Spleen (tissue), 11 donors: Measurements from ENCODE around the gene ELF5. TPM values are rescaled to one million over a fixed set of nuclear protein-coding genes. Genes with fewer than 3 reads are reported as not detected.

Experiments used
- DNase-seq: peaks from one replicate; pipeline ENCODE4 v3.0.0-alpha.2; 2020
- H3K27ac ChIP-seq, 8 donors: fragments of 200-600 bp; sonication (generic) in 7 of 8; 1 replicate in 4 of 8; 2 replicates in 4 of 8; pipeline versions ENCODE4 v1.5.0 to v1.8.0; 2016 to 2021; ENCODE audit warnings: inconsistent platforms in 4 of 8, mild to moderate bottlenecking in 4 of 8, moderate library complexity in 1 of 8
- H3K27me3 ChIP-seq, 7 donors: fragments of 200-600 bp; sonication (generic) in 6 of 7; replicated peaks in 1 of 7; 1 replicate in 4 of 7; 2 replicates in 3 of 7; pipeline versions ENCODE4 v1.5.0 to v1.8.0; 2016 to 2021; ENCODE audit warnings: inconsistent platforms in 3 of 7, mild to moderate bottlenecking in 1 of 7
- H3K36me3 ChIP-seq, 6 donors: fragments of 200-600 bp; sonication (generic) in 5 of 6; 1 replicate in 4 of 6; 2 replicates in 2 of 6; pipeline versions ENCODE4 v1.5.0 to v1.8.0; 2016 to 2021; ENCODE audit warnings: inconsistent platforms in 2 of 6
- H3K4me1 ChIP-seq, 6 donors: fragments of 200-600 bp; sonication (generic) in 5 of 6; 1 replicate in 3 of 6; 2 replicates in 3 of 6; pipeline versions ENCODE4 v1.5.0 to v1.8.0; 2016 to 2021; ENCODE audit warnings: inconsistent platforms in 3 of 6
- H3K4me3 ChIP-seq, 8 donors: fragments of 200-600 bp; sonication (generic) in 7 of 8; 1 replicate in 4 of 8; 2 replicates in 4 of 8; pipeline versions ENCODE4 v1.5.0 to v1.8.0; 2016 to 2021; ENCODE audit warnings: inconsistent platforms in 4 of 8, mild to moderate bottlenecking in 4 of 8, moderate library complexity in 2 of 8
- H3K9me3 ChIP-seq, 8 donors: fragments of 200-600 bp; sonication (generic) in 7 of 8; 1 replicate in 4 of 8; 2 replicates in 4 of 8; pipeline versions ENCODE4 v1.5.0 to v1.8.0; 2016 to 2021; ENCODE audit warnings: inconsistent platforms in 4 of 8
- CTCF ChIP-seq, 11 experiments: fragments of 200-600 bp in 7 of 11; fragments of 450-650 bp in 4 of 11; sonication (generic) in 4 of 11; IDR thresholded peaks in 8 of 11; conservative IDR thresholded peaks in 3 of 11; 1 replicate in 7 of 11; 2 replicates in 4 of 11; pipeline versions ENCODE4 v1.4.0 to v1.8.0; 2016 to 2021; ENCODE audit warnings: antibody characterized with exemption in 11 of 11, inconsistent platforms in 4 of 11, mild to moderate bottlenecking in 1 of 11
- POLR2A ChIP-seq, 3 donors: fragments of 450-650 bp; IDR thresholded peaks; one replicate each; pipeline ENCODE4 v1.5.1; 2017; ENCODE audit warnings: antibody characterized with exemption in 3 of 3, mild to moderate bottlenecking in 1 of 3
- POLR2AphosphoS5 ChIP-seq, 3 donors: sonication (generic); formaldehyde crosslinking; IDR thresholded peaks; one replicate each; pipeline ENCODE4 v1.5.1; 2017; ENCODE audit warnings: antibody characterized with exemption in 3 of 3
- WGBS, 5 donors: extraction: QIAGEN DNeasy Blood & Tissue Kit in 3 of 5; methylation state at CpG; one replicate each; pipeline versions ENCODE4 v1.1.5 to v1.1.7; 2013 to 2018; 5-methylcytosine and 5-hydroxymethylcytosine counted together
- intact Hi-C: fragments of 100-400 bp; cut with DNase I; formaldehyde crosslinking; loops from one replicate; pipeline ENCODE4 v1.15.0; 2023; ENCODE audit warnings: low total_unique reads
- polyA plus RNA-seq, 3 donors: library from polyadenylated mRNA; stranded (reverse); fragments of 200-250 nt; gene quantifications; one replicate each; pipeline ENCODE4 v1.2.1, GENCODE V29; 2013
- total RNA-seq, 7 donors: library from RNA; depleted of rRNA in 3 of 7; stranded (reverse); fragments of >200 nt in 3 of 7; fragmentation: NEBNext Ultra II Directional in 4 of 7; extraction: Animal tissue kit (Norgen Biotek cat#: 25700) in 4 of 7; gene quantifications; one replicate each; pipeline versions ENCODE4 v1.1.0 to v1.2.1, GENCODE V29; 2016 to 2021
- donor health status: healthy with polysubstance abuse.
- donor health status: DM: no; HTN: no; CAD: no; lungs with moderate emphysema.
- donor health status: DM: no; HTN: no; CAD: no.
- donor health status: Bipolar disorder and iron deficiency.
- donor health status: healthy.
- donor health status: DM: no; HTN: no; CAD: no.
- donor health status: DM: yes; HTN: yes; CAD: no.

ELF5 gene
- total and polyA plus RNA-seq, 10 donors, result 0.08 to 8.8 (median 0.79) TPM

- DNase-seq, result no peak
- peaks cover 0 to 14% (median 0%) of the 10 kb centered on the region in 7 donors for H3K27me3 ChIP-seq
- WGBS, 5 donors, result 86 to 93% (median 89%) methylated on average over 12 of the region's 12 CpGs
- no peak for TF ChIP-seq POLR2A (IDR thresholded peaks at IDR 0.05)
- no peak for TF ChIP-seq POLR2AphosphoS5 (IDR thresholded peaks at IDR 0.05)
- no peak for TF ChIP-seq CTCF (IDR thresholded peaks at IDR 0.05 in 8 of 11, conservative IDR thresholded peaks at IDR 0.05 in 3 of 11)
- H3K4me3 ChIP-seq, result no peak overlapping the region
- intact Hi-C loops, result no loop called here
- no peak overlapping the region for H3K27ac ChIP-seq
- H3K9me3 ChIP-seq, result no peaks in the 10 kb centered on the region
- H3K4me1 ChIP-seq, result peaks cover 0 to 6% (median 0%) of the 10 kb centered on the region in 6 donors
- H3K36me3 ChIP-seq, result no peaks in the 10 kb centered on the region
These were observed 18.3 kb downstream of the ELF5 start for GRCh38 chr11:34495239-34495723.

- TF ChIP-seq POLR2A (IDR thresholded peaks at IDR 0.05) (no peak), CTCF (IDR thresholded peaks at IDR 0.05 in 8 of 11, conservative IDR thresholded peaks at IDR 0.05 in 3 of 11) (no peak)
- Histone ChIP-seq H3K4me3 (no peak overlapping the region), H3K36me3 (no peaks in the 10 kb centered on the region), H3K27ac (no peak overlapping the region), H3K27me3 (peaks cover 0 to 14% (median 0%) of the 10 kb centered on the region in 7 donors), H3K4me1 (peaks cover 0 to 6% (median 0%) of the 10 kb centered on the region in 6 donors), H3K9me3 (no peaks in the 10 kb centered on the region)
- no peak for DNase-seq
- 66 to 86% (median 73%) methylated on average over 4 of the region's 4 CpGs for WGBS, 5 donors
- intact Hi-C loops, result no loop called here
These were observed 19.5 kb downstream of the ELF5 start for GRCh38 chr11:34493926-34494595.

GRCh38 chr11:34493468-34493867 is 20.1 kb downstream of the ELF5 start:
- H3K27ac ChIP-seq, result no peak overlapping the region
- H3K4me3 ChIP-seq, result no peak overlapping the region
- H3K9me3 ChIP-seq, result no peaks in the 10 kb centered on the region
- intact Hi-C loops, result no loop called here
- 77 to 85% (median 80%) methylated on average over 8 of the region's 8 CpGs for WGBS, 5 donors
- peaks cover 0 to 6% (median 0%) of the 10 kb centered on the region in 6 donors for H3K4me1 ChIP-seq
- no peak for DNase-seq
- H3K27me3 ChIP-seq, result peaks cover 0 to 14% (median 0%) of the 10 kb centered on the region in 7 donors
- no peaks in the 10 kb centered on the region for H3K36me3 ChIP-seq
- TF ChIP-seq CTCF (IDR thresholded peaks at IDR 0.05 in 8 of 11, conservative IDR thresholded peaks at IDR 0.05 in 3 of 11) (no peak), POLR2A (IDR thresholded peaks at IDR 0.05) (no peak), POLR2AphosphoS5 (IDR thresholded peaks at IDR 0.05) (no peak)

GRCh38 chr11:34492806-34493414 is 20.7 kb downstream of the ELF5 start:
- WGBS, 5 donors, result 41 to 52% (median 50%) methylated on average over 8 of the region's 8 CpGs
- no peak overlapping the region for H3K27ac ChIP-seq
- no peak overlapping the region for H3K4me3 ChIP-seq
- DNase-seq, result no peak
- intact Hi-C loops, result no loop called here
- H3K9me3 ChIP-seq, result no peaks in the 10 kb centered on the region
- no peaks in the 10 kb centered on the region for H3K36me3 ChIP-seq
- peaks cover 0 to 14% (median 0%) of the 10 kb centered on the region in 7 donors for H3K27me3 ChIP-seq
- TF ChIP-seq POLR2AphosphoS5 (IDR thresholded peaks at IDR 0.05) (no peak), CTCF (IDR thresholded peaks at IDR 0.05 in 8 of 11, conservative IDR thresholded peaks at IDR 0.05 in 3 of 11) (peak; percentile 25 to 76 (median 67)), POLR2A (IDR thresholded peaks at IDR 0.05) (no peak)
- H3K4me1 ChIP-seq, result peaks cover 0 to 6% (median 0%) of the 10 kb centered on the region in 6 donors
